ENCODE results near the gene DTNB. TPM values are rescaled to one million over a fixed set of nuclear protein-coding genes. Genes with fewer than 3 reads are reported as not detected.
"Not testable (repeated sequence)": the region's sequence is repeated elsewhere in the genome, so short reads cannot be mapped to it uniquely, and the experiment has no call there.

The DTNB gene
- total and polyA plus RNA-seq, 8 donors = 10.5 to 70.0 (median 33.7) TPM

GRCh38 chr2:25409468-25409867 lies 263.9 kb downstream of the DTNB start:
- intact Hi-C loops (cut with DNase I; ENCODE audit: low total_unique reads) = no loop called here

GRCh38 chr2:25409044-25409443 lies 264.3 kb downstream of the DTNB start:
- no peak for DNase-seq
- Histone ChIP-seq H3K9me3 (no peaks in the 10 kb centered on the region), H3K27me3 (no peaks in the 10 kb centered on the region), H3K36me3 (peaks cover 0 to 4% (median 0%) of the 10 kb centered on the region in 4 donors), H3K4me1 (no peaks in the 10 kb centered on the region), H3K27ac (no peak overlapping the region), H3K4me3 (no peak overlapping the region)
- intact Hi-C loops (cut with DNase I; ENCODE audit: low total_unique reads) = no loop called here
- 92 to 97% (median 93%) methylated on average over 1 of the region's 1 CpG for WGBS, 5 donors
- TF ChIP-seq POLR2AphosphoS5 (IDR thresholded peaks at IDR 0.05) (no peak), CTCF (IDR thresholded peaks at IDR 0.05) (no peak), EP300 (IDR thresholded peaks at IDR 0.05) (no peak), POLR2A (IDR thresholded peaks at IDR 0.05) (no peak)

More at GRCh38 chr2:25409468-25409867, 263.9 kb downstream of the DTNB start:
- WGBS, 5 donors = 70 to 83% (median 76%) methylated on average over 3 of the region's 3 CpGs
- H3K27ac ChIP-seq = no peak overlapping the region
- no peak overlapping the region for H3K4me3 ChIP-seq
- TF ChIP-seq POLR2A (IDR thresholded peaks at IDR 0.05) (no peak), POLR2AphosphoS5 (IDR thresholded peaks at IDR 0.05) (no peak), CTCF (IDR thresholded peaks at IDR 0.05) (no peak), EP300 (IDR thresholded peaks at IDR 0.05) (no peak)
- no peaks in the 10 kb centered on the region for H3K4me1 ChIP-seq
- H3K36me3 ChIP-seq = peaks cover 0 to 4% (median 0%) of the 10 kb centered on the region in 4 donors
- H3K27me3 ChIP-seq = no peaks in the 10 kb centered on the region
- no peaks in the 10 kb centered on the region for H3K9me3 ChIP-seq
- no peak for DNase-seq

- no peak for TF ChIP-seq POLR2A (IDR thresholded peaks at IDR 0.05)
- TF ChIP-seq CTCF (IDR thresholded peaks at IDR 0.05) = no peak
- TF ChIP-seq POLR2AphosphoS5 (IDR thresholded peaks at IDR 0.05) = no peak
- TF ChIP-seq EP300 (IDR thresholded peaks at IDR 0.05) = no peak
- Histone ChIP-seq H3K4me3 (no peak overlapping the region), H3K4me1 (no peaks in the 10 kb centered on the region), H3K27me3 (no peaks in the 10 kb centered on the region), H3K27ac (no peak overlapping the region), H3K9me3 (no peaks in the 10 kb centered on the region), H3K36me3 (peaks cover 0 to 4% (median 0%) of the 10 kb centered on the region in 4 donors)
- intact Hi-C loops (cut with DNase I; ENCODE audit: low total_unique reads) = no loop called here
- 89 to 95% (median 93%) methylated on average over 9 of the region's 9 CpGs for WGBS, 5 donors
- DNase-seq = no peak
Observed at GRCh38 chr2:25405611-25406295, 267.6 kb downstream of the DTNB start.

GRCh38 chr2:25403120-25403760 lies 270.1 kb downstream of the DTNB start:
- H3K4me3 ChIP-seq; H3K27me3 ChIP-seq; H3K9me3 ChIP-seq; intact Hi-C loops (cut with DNase I; ENCODE audit: low total_unique reads); H3K36me3 ChIP-seq; H3K4me1 ChIP-seq: not testable (repeated sequence)
- WGBS, 5 donors = 79 to 96% (median 95%) methylated on average over 13 of the region's 13 CpGs
- DNase-seq = peak in 1 of 2 donors; percentile 30
- peak overlapping the region in 1 of 5 donors; percentile 46 for H3K27ac ChIP-seq

GRCh38 chr2:25402477-25402876 lies 270.9 kb downstream of the DTNB start:
- Histone ChIP-seq H3K4me3 (no peak overlapping the region), H3K27me3 (no peaks in the 10 kb centered on the region), H3K36me3 (peaks cover 0 to 4% (median 0%) of the 10 kb centered on the region in 4 donors), H3K27ac (peak overlapping the region in 1 of 5 donors; percentile 52), H3K4me1 (no peaks in the 10 kb centered on the region), H3K9me3 (no peaks in the 10 kb centered on the region)
- no peak for TF ChIP-seq POLR2A (IDR thresholded peaks at IDR 0.05)
- TF ChIP-seq POLR2AphosphoS5 (IDR thresholded peaks at IDR 0.05) = no peak
- TF ChIP-seq CTCF (IDR thresholded peaks at IDR 0.05) = no peak
- TF ChIP-seq EP300 (IDR thresholded peaks at IDR 0.05) = no peak
- WGBS, 5 donors = 75 to 88% (median 79%) methylated on average over 3 of the region's 3 CpGs
- intact Hi-C loops (cut with DNase I; ENCODE audit: low total_unique reads) = no loop called here
- no peak for DNase-seq
